SK-N-SH (cell line): ENCODE results near the gene SIGLEC12.

Source experiments
- CHD2 ChIP-seq: fragments of 150-350 bp; IDR thresholded peaks from 2 replicates; pipeline ENCODE4 v1.6.1; 2018; ENCODE audit warnings: low read length; ENCODE audit not compliant: partially characterized antibody
- EP300 ChIP-seq, 2 experiments: IDR thresholded peaks; 2 replicates each; pipeline versions ENCODE4 v1.4.0 to v1.6.1; 2012; ENCODE audit warnings: borderline replicate concordance in 1 of 2, low read depth in 1 of 2, low read length in 1 of 2
- FOXJ3 ChIP-seq: sonication (generic); formaldehyde crosslinking; IDR thresholded peaks from 2 replicates; pipeline ENCODE4 v1.5.1; 2020; ENCODE audit warnings: mild to moderate bottlenecking, missing genetic modification reagents
- FOXM1 ChIP-seq: IDR thresholded peaks from 2 replicates; pipeline ENCODE4 v1.4.0; 2012; ENCODE audit warnings: low read depth, mild to moderate bottlenecking
- GABPA ChIP-seq: IDR thresholded peaks from 2 replicates; pipeline ENCODE4 v1.4.0; 2012; ENCODE audit warnings: low read depth, mild to moderate bottlenecking
- NFIC ChIP-seq: IDR thresholded peaks from 2 replicates; pipeline ENCODE4 v1.4.0; 2012; ENCODE audit warnings: borderline replicate concordance
- POLR2AphosphoS5 ChIP-seq: IDR thresholded peaks from 2 replicates; pipeline ENCODE4 v1.6.1; 2012; ENCODE audit warnings: low read depth, low read length
- RAD21 ChIP-seq: IDR thresholded peaks from 2 replicates; pipeline ENCODE4 v1.6.1; 2012; ENCODE audit warnings: mild to moderate bottlenecking, low read length
- SMC3 ChIP-seq: IDR thresholded peaks from 2 replicates; pipeline ENCODE4 v1.6.1; 2012; ENCODE audit warnings: low read depth, low read length, improper control_type of control experiment
- TF ChIP-seq, protein P1 (sequence below): fragments of 200-600 bp; sonication (generic); IDR thresholded peaks from 2 replicates; pipeline ENCODE4 v1.6.1; 2017; ENCODE audit warnings: antibody characterized with exemption, mild to moderate bottlenecking, moderate library complexity
- TF ChIP-seq, protein P2 (sequence below): IDR thresholded peaks from 2 replicates; pipeline ENCODE4 v1.4.0; 2012; ENCODE audit warnings: low read depth, borderline replicate concordance
- TF ChIP-seq, protein P3 (sequence below): IDR thresholded peaks from 2 replicates; pipeline ENCODE4 v1.6.1; 2012; ENCODE audit warnings: mild to moderate bottlenecking, low read depth, low read length, moderate library complexity

DNA sequence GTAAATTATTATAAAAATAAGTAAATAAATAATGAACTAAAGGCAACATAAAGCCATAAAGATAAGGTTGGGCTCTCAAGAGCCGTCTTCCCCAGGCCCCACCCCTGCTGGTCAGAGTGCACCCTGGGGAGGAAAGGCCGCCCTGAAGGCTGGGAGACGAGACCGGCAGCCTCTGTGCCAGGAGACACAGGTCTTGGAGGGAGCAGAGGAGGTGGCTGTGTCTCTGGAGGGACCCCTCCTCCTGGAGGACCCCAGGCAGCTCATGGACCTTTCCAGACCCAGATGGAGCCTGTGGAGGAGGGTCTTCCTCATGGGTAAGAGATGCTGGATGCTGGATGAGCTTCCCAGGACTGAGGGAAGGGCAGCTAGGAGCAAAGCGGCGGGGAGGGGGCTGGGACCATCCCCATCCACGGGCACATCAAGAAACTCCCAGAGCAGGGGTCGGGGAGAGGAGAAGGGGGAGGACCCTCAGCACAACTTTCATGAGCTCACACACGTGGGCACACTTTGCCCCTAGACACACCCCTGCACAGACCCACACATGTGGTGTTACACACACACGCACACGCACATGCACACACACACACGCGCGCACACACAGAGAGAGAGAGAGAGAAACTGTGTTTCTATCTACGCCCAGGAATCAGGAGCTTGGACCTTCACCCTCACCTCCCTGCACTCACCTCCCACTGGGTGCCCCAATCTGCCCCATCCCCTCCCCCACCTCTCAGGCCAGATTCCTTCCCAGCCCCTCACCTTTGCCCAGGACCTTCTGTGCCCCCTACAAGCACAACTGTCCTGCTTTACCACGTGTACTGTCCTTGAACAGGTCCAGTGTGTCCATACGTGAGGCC lies 23.0 kb downstream of the SIGLEC12 start, which contains the start of gene CEACAM18:
- TF ChIP-seq RAD21 (no peak), SMC3 (no peak), CHD2 (no peak), NFIC (no peak), GABPA (no peak), POLR2AphosphoS5 (no peak), FOXM1 (no peak), EP300 (IDR thresholded peaks at IDR 0.05; ENCODE audit: borderline replicate concordance in 1 of 2, low read depth in 1 of 2, low read length in 1 of 2) (no peak), FOXJ3 (CRISPR knock-in tag) (no peak)
- TF ChIP-seq, protein P1, sequence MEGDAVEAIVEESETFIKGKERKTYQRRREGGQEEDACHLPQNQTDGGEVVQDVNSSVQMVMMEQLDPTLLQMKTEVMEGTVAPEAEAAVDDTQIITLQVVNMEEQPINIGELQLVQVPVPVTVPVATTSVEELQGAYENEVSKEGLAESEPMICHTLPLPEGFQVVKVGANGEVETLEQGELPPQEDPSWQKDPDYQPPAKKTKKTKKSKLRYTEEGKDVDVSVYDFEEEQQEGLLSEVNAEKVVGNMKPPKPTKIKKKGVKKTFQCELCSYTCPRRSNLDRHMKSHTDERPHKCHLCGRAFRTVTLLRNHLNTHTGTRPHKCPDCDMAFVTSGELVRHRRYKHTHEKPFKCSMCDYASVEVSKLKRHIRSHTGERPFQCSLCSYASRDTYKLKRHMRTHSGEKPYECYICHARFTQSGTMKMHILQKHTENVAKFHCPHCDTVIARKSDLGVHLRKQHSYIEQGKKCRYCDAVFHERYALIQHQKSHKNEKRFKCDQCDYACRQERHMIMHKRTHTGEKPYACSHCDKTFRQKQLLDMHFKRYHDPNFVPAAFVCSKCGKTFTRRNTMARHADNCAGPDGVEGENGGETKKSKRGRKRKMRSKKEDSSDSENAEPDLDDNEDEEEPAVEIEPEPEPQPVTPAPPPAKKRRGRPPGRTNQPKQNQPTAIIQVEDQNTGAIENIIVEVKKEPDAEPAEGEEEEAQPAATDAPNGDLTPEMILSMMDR = no peak
- TF ChIP-seq, protein P2, sequence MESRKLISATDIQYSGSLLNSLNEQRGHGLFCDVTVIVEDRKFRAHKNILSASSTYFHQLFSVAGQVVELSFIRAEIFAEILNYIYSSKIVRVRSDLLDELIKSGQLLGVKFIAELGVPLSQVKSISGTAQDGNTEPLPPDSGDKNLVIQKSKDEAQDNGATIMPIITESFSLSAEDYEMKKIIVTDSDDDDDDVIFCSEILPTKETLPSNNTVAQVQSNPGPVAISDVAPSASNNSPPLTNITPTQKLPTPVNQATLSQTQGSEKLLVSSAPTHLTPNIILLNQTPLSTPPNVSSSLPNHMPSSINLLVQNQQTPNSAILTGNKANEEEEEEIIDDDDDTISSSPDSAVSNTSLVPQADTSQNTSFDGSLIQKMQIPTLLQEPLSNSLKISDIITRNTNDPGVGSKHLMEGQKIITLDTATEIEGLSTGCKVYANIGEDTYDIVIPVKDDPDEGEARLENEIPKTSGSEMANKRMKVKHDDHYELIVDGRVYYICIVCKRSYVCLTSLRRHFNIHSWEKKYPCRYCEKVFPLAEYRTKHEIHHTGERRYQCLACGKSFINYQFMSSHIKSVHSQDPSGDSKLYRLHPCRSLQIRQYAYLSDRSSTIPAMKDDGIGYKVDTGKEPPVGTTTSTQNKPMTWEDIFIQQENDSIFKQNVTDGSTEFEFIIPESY = no peak
- TF ChIP-seq, protein P3, sequence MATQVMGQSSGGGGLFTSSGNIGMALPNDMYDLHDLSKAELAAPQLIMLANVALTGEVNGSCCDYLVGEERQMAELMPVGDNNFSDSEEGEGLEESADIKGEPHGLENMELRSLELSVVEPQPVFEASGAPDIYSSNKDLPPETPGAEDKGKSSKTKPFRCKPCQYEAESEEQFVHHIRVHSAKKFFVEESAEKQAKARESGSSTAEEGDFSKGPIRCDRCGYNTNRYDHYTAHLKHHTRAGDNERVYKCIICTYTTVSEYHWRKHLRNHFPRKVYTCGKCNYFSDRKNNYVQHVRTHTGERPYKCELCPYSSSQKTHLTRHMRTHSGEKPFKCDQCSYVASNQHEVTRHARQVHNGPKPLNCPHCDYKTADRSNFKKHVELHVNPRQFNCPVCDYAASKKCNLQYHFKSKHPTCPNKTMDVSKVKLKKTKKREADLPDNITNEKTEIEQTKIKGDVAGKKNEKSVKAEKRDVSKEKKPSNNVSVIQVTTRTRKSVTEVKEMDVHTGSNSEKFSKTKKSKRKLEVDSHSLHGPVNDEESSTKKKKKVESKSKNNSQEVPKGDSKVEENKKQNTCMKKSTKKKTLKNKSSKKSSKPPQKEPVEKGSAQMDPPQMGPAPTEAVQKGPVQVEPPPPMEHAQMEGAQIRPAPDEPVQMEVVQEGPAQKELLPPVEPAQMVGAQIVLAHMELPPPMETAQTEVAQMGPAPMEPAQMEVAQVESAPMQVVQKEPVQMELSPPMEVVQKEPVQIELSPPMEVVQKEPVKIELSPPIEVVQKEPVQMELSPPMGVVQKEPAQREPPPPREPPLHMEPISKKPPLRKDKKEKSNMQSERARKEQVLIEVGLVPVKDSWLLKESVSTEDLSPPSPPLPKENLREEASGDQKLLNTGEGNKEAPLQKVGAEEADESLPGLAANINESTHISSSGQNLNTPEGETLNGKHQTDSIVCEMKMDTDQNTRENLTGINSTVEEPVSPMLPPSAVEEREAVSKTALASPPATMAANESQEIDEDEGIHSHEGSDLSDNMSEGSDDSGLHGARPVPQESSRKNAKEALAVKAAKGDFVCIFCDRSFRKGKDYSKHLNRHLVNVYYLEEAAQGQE = no peak
